HUES6 (cell line): ENCODE measurements around the gene KLF5.

Source experiments
- H3K27ac ChIP-seq: 2 replicates; pipeline ENCODE4 v1.7.0; 2013; ENCODE audit warnings: low read depth, mild to moderate bottlenecking, low read length, inconsistent platforms
- H3K27me3 ChIP-seq: 2 replicates; pipeline ENCODE4 v1.6.1; 2013; ENCODE audit warnings: low read length; ENCODE audit not compliant: control insufficient read depth, insufficient read depth
- H3K36me3 ChIP-seq: 2 replicates; pipeline ENCODE4 v1.6.1; 2013; ENCODE audit warnings: low read length; ENCODE audit not compliant: control insufficient read depth, insufficient read depth
- H3K4me1 ChIP-seq: 2 replicates; pipeline ENCODE4 v1.6.1; 2013; ENCODE audit warnings: low read length; ENCODE audit not compliant: control insufficient read depth, insufficient read depth
- H3K4me3 ChIP-seq: 2 replicates; pipeline ENCODE4 v1.5.1; 2013; ENCODE audit warnings: low read depth, low read length
- H3K9ac ChIP-seq: one replicate; pipeline ENCODE4 v1.6.1; 2013; ENCODE audit warnings: mild to moderate bottlenecking, low read length
- H3K9me3 ChIP-seq: 2 replicates; pipeline ENCODE4 v1.6.1; 2013; ENCODE audit warnings: low read depth, low read length; ENCODE audit not compliant: control insufficient read depth, insufficient read depth

KLF5 gene

DNA sequence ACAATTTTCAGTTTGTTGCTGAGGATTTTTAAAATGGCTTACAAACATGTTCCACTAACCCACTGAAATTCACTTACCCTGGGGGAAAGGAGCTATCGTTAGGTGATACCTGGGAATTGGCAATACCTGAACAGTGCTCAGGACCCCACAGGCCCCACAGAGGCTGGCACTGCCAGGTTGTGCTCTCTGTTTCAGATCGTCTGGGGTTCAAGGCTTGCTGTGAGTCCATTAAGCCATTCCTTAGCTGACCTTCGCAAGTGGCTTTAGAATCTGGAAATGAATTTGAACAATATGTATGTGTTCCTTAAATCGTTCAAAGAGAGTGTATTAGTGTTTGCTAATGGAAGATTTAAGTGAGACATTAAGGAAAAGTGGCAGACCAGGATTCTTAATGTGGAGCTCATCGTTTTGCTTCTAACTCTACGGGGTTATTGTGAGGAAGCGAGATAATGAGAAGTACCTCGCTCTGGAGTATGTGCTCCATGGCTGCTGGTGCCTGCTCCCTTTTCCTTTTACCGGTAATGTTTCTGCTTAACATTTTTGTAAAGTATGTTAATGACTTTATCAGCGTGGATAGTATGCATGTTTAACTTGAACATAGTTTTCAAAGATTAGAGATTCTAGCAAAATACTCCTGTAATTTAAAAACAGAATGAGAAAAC, 13.6 kb downstream of the KLF5 start:
- Histone ChIP-seq H3K9me3 (no peaks in the 10 kb centered on the region), H3K9ac (peak overlapping the region; percentile 29), H3K4me1 (peaks cover 61% of the 10 kb centered on the region), H3K4me3 (no peak overlapping the region), H3K27me3 (no peaks in the 10 kb centered on the region), H3K27ac (no peak overlapping the region), H3K36me3 (peaks cover 6% of the 10 kb centered on the region)

DNA sequence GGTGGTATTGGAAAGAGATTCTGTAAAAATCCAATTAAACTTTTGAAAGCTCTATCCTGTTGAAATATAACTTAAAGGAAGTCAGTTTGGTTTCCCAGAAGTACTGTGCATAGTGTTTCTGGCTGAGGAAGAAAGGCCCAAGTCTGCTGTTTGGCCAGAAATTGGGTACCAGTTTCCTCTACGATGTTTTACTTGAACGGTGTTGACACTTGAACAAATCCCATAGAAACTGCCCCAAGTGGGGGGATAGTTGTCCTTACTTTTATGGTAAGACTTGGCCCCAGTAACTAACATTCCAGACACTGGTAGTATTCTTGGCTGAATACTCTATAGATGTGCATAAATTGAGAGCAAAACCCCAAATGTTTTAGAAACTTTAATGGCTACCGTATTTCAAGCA, 14.2 kb downstream of the KLF5 start:
- no peak overlapping the region for H3K27ac ChIP-seq
- H3K27me3 ChIP-seq = no peaks in the 10 kb centered on the region
- no peaks in the 10 kb centered on the region for H3K9me3 ChIP-seq
- peaks cover 61% of the 10 kb centered on the region for H3K4me1 ChIP-seq
- H3K4me3 ChIP-seq = no peak overlapping the region
- peaks cover 1% of the 10 kb centered on the region; the same call in 1 of the 2 replicates for H3K36me3 ChIP-seq
- no peak overlapping the region for H3K9ac ChIP-seq

- Histone ChIP-seq H3K9ac (no peak overlapping the region), H3K27me3 (no peaks in the 10 kb centered on the region), H3K27ac (peak overlapping the region; percentile 83; the same call in 1 of the 2 replicates), H3K36me3 (no peaks in the 10 kb centered on the region; the same call in 1 of the 2 replicates), H3K9me3 (no peaks in the 10 kb centered on the region), H3K4me3 (no peak overlapping the region), H3K4me1 (peaks cover 61% of the 10 kb centered on the region)
Observed at GRCh38 chr13:73074014-73074413, 15.2 kb downstream of the KLF5 start.

GRCh38 chr13:73074926-73075325, 16.1 kb downstream of the KLF5 start:
- Histone ChIP-seq H3K9ac (peak overlapping the region; percentile 42), H3K4me3 (peak overlapping the region; percentile 23)

DNA sequence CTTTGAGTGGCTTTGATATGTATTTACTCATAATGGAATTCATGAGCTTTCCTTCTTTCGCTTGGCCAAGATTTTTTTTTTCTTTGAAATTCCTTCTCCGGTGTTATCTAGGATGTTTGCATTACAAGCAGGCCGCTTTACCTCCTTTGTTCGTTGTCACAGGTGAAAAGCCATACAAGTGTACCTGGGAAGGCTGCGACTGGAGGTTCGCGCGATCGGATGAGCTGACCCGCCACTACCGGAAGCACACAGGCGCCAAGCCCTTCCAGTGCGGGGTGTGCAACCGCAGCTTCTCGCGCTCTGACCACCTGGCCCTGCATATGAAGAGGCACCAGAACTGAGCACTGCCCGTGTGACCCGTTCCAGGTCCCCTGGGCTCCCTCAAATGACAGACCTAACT, 16.7 kb downstream of the KLF5 start:
- H3K4me1 ChIP-seq = peaks cover 54% of the 10 kb centered on the region
- H3K9ac ChIP-seq = peak overlapping the region; percentile 64
- peak overlapping the region; percentile 85 for H3K27ac ChIP-seq
- H3K36me3 ChIP-seq = no peaks in the 10 kb centered on the region; the same call in 1 of the 2 replicates
- no peaks in the 10 kb centered on the region for H3K9me3 ChIP-seq
- no peaks in the 10 kb centered on the region for H3K27me3 ChIP-seq
- peak overlapping the region; percentile 40 for H3K4me3 ChIP-seq

More at GRCh38 chr13:73074926-73075325, 16.1 kb downstream of the KLF5 start:
- H3K36me3 ChIP-seq = no peaks in the 10 kb centered on the region; the same call in 1 of the 2 replicates
- no peaks in the 10 kb centered on the region for H3K9me3 ChIP-seq
- H3K4me1 ChIP-seq = peaks cover 60% of the 10 kb centered on the region
- H3K27me3 ChIP-seq = no peaks in the 10 kb centered on the region
- peak overlapping the region; percentile 83; the same call in 1 of the 2 replicates for H3K27ac ChIP-seq

DNA sequence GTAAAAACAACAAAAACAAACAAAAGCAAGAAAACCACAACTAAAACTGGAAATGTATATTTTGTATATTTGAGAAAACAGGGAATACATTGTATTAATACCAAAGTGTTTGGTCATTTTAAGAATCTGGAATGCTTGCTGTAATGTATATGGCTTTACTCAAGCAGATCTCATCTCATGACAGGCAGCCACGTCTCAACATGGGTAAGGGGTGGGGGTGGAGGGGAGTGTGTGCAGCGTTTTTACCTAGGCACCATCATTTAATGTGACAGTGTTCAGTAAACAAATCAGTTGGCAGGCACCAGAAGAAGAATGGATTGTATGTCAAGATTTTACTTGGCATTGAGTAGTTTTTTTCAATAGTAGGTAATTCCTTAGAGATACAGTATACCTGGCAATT, 17.1 kb downstream of the KLF5 start:
- peak overlapping the region; percentile 64 for H3K9ac ChIP-seq
- H3K4me1 ChIP-seq = peaks cover 49% of the 10 kb centered on the region
- no peaks in the 10 kb centered on the region for H3K9me3 ChIP-seq
- no peaks in the 10 kb centered on the region for H3K27me3 ChIP-seq
- H3K27ac ChIP-seq = peak overlapping the region; percentile 85
- no peaks in the 10 kb centered on the region; the same call in 1 of the 2 replicates for H3K36me3 ChIP-seq
- H3K4me3 ChIP-seq = peak overlapping the region; percentile 40

DNA sequence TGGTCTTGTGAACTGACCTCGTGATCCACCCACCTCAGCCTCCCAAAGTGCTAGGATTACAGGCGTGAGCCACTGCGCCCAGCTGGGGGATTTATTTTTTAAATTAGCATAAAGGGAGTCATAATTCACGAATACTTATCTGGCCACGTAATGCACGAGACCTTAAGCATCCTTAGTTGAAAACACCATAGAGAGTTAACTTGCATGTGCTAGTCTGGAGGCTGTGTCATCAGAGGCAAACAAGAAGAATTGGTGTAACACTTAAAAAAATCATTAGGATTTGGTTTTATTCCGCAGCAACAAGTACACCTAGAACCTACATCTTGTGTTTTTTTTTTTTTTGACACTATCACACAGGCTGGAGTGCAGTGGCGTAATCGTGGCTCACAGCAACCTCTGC, 19.1 kb downstream of the KLF5 start:
- H3K27ac ChIP-seq = no peak overlapping the region
- no peaks in the 10 kb centered on the region for H3K27me3 ChIP-seq
- no peak overlapping the region for H3K4me3 ChIP-seq
- peaks cover 40% of the 10 kb centered on the region for H3K4me1 ChIP-seq
- H3K9ac ChIP-seq = no peak overlapping the region
- no peaks in the 10 kb centered on the region; the same call in 1 of the 2 replicates for H3K36me3 ChIP-seq
- no peaks in the 10 kb centered on the region for H3K9me3 ChIP-seq

GRCh38 chr13:73079359-73079758, 20.6 kb downstream of the KLF5 start:
- Histone ChIP-seq H3K4me3 (no peak overlapping the region), H3K9me3 (no peaks in the 10 kb centered on the region), H3K36me3 (no peaks in the 10 kb centered on the region; the same call in 1 of the 2 replicates), H3K27ac (no peak overlapping the region), H3K27me3 (no peaks in the 10 kb centered on the region), H3K9ac (no peak overlapping the region), H3K4me1 (peaks cover 26% of the 10 kb centered on the region)

DNA sequence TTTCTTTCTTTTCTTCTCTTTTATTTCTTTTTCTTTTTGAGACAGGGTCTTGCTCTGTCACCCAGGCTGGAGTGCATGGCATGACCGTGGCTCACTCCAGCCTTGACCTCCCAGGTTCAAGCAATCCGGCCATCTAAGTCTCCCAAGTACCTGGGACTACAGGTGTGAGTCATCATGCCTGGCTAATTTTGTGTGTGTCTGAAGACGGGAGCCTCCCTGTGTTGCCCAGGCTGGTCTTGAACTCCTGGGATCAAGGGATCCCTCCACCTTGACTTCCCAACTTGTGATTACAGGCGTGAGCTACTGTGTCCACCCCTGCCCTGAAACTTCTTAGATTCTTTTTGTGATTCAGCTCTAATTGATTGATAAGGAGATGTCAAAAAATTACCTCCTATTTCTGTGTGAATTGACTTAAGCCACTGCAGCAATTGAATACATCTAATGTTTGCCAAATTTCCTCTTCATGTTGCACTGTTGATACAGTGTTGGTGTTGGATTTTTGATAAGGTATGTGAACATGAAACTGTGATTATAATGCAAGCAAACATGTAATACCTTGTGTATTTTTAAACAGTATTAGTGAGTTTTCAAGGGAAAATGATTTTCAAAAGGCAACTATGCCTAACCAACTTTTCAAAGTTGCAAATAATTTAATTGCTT, 22.6 kb downstream of the KLF5 start:
- Histone ChIP-seq H3K27ac (no peak overlapping the region), H3K9me3 (no peaks in the 10 kb centered on the region; the same call in 1 of the 2 replicates), H3K9ac (no peak overlapping the region), H3K36me3 (no peaks in the 10 kb centered on the region; the same call in 1 of the 2 replicates), H3K27me3 (no peaks in the 10 kb centered on the region), H3K4me3 (no peak overlapping the region), H3K4me1 (peaks cover 10% of the 10 kb centered on the region; the same call in 1 of the 2 replicates)

GRCh38 chr13:73082471-73082870, 23.7 kb downstream of the KLF5 start:
- no peaks in the 10 kb centered on the region for H3K36me3 ChIP-seq
- no peak overlapping the region for H3K4me3 ChIP-seq
- H3K9ac ChIP-seq = no peak overlapping the region
- no peaks in the 10 kb centered on the region for H3K27me3 ChIP-seq
- H3K9me3 ChIP-seq = peaks cover 10% of the 10 kb centered on the region
- peaks cover 4% of the 10 kb centered on the region; the same call in 1 of the 2 replicates for H3K4me1 ChIP-seq
- no peak overlapping the region for H3K27ac ChIP-seq

GRCh38 chr13:73082895-73083294, 24.1 kb downstream of the KLF5 start:
- peaks cover 14% of the 10 kb centered on the region for H3K9me3 ChIP-seq
- H3K27ac ChIP-seq = no peak overlapping the region
- H3K4me1 ChIP-seq = peaks cover 4% of the 10 kb centered on the region; the same call in 1 of the 2 replicates
- H3K27me3 ChIP-seq = no peaks in the 10 kb centered on the region
- H3K9ac ChIP-seq = no peak overlapping the region
- H3K36me3 ChIP-seq = no peaks in the 10 kb centered on the region
- H3K4me3 ChIP-seq = no peak overlapping the region
